GM12891 (cell line): Measurements from ENCODE around the gene RIC1.
"Not testable (repeated sequence)": the region's sequence is repeated elsewhere in the genome, so short reads cannot be mapped to it uniquely, and the experiment has no call there.

Source experiments
- PAX5 ChIP-seq: IDR thresholded peaks from 2 replicates; pipeline ENCODE4 v1.6.1; 2011; ENCODE audit warnings: low read length, moderate library complexity, mild to moderate bottlenecking; ENCODE audit not compliant: insufficient read depth, severe bottlenecking
- POLR2A ChIP-seq: IDR thresholded peaks from 2 replicates; pipeline ENCODE4 v1.6.1; 2011; ENCODE audit warnings: low read depth, low read length, control low read depth
- POLR2AphosphoS5 ChIP-seq: IDR thresholded peaks from 2 replicates; pipeline ENCODE4 v1.6.1; 2011; ENCODE audit warnings: low read depth, low read length, control low read depth
- POU2F2 ChIP-seq: IDR thresholded peaks from 2 replicates; pipeline ENCODE4 v1.6.1; 2011; ENCODE audit warnings: low read depth, mild to moderate bottlenecking, control low read depth, low read length, moderate library complexity
- SPI1 ChIP-seq: IDR thresholded peaks from 2 replicates; pipeline ENCODE4 v1.6.1; 2011; ENCODE audit warnings: low read depth, low read length, control low read depth
- TAF1 ChIP-seq: IDR thresholded peaks from 2 replicates; pipeline ENCODE4 v1.6.1; 2011; ENCODE audit warnings: low read depth, low read length, control low read depth

GRCh38 chr9:5581706-5582105 is 47.2 kb upstream of the RIC1 start:
- TF ChIP-seq POLR2A, PAX5, TAF1, POLR2AphosphoS5, SPI1, POU2F2: not testable (repeated sequence)
